ENCODE results near the gene SLC16A8.

The SLC16A8 gene

DNA sequence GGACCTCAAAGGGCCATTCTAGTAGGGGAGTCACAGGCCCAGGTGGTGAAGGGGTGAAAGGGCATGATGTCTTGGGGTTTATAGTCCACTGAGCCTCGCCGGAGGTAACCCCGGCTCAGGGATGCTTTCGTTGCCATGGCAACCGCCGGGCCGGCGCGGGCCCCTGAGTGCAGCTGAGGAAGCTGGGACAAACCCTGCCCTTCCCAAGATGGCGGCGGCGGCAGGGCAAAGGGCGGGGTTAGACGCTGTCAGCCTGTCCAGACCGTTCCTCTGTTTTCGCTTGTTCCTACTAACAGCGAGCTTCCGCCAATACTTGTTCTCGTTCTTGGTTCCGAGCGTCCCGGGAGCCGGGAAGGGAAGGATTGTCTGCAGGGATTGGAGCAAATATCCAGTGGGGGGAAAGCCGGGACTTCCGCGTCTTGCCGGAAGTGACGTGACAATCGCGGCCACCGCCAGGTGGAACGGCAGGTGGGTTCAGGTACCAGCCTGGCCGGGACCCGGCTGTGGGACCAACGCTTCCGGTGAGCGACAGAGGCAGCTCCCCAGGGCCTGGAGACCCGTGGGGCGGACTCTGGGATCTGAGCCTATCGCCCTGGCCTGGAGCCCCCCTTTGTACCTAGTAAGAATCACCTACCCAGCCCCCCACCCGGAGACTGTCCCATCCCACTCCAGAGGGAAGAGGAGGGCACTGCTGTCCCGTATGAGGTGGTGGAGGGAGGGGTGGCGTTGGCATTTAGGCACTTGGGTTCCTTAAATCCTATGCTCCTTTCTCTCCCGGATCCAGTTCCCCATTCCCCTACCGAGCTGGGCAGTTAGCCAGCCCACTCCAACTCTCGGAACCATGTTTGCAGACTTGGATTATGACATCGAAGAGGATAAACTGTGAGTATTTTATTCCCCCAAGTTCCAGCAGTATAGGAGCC lies 26.8 kb downstream of the SLC16A8 start, which contains the start of gene PICK1:
TSS of gene PICK1 (plus strand) at position 436 of the 923 bp plus-strand sequence. CDS start at position 842, 406 bp downstream.
- Mint-ChIP-seq H3K9me3 (no peaks in the 10 kb centered on the region), H3K27me3 (ENCODE audit: low read depth) (peaks cover 4% of the 10 kb centered on the region), H3K4me1 (ENCODE audit: low read depth) (peaks cover 15% of the 10 kb centered on the region), H3K36me3 (ENCODE audit: low read depth) (peaks cover 4% of the 10 kb centered on the region), H3K4me3 (peak within 1 kb of the TSS; percentile 93), H3K27ac (peak within 1 kb of the TSS; percentile 96)

DNA sequence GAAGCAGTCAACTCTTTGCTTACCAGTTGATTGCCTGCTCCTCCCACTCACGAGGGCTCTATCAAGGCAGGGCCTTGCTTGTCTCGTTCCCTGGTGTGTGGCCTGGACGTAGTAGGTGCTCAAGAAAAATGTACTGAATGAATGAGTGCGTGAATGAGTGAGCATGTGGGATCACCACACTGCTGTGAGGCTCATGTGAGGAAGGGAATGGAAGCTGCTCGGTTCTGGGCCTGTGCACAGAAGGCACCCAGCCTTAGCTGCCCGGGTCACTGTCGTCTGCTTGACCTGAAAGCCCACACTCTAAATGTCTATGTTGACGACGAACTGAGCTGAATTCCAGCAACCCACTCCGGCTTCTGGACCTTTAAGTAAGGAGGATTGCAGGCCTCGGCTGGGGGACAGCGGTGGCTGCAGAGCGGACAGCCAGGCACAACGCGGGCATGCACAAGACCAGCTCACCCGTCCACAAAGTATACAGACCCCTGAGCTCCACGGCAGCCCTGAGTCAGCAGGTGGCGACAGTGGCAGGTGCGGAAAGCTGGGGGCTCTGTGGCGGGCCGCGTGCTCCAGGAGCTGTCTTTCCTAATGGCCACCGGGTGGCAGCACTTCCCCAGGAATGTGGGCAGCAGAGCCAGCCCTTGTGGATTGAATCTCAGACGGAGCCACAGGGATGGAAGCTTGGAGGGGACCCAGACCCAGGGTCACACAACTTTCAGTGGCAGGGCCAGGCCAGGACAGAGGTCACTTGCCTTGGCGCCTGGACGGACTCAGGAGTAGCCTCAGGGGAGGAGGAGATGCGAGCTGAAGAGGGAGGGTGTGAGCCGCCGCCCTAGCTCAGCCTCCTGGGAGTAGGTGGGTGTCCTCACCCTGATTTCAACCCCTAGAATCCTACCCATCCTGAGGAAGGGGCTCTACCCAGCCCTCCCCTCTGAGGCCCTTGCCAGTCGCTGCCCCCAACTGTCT lies 31.8 kb downstream of the SLC16A8 start:
- H3K4me1 Mint-ChIP-seq (ENCODE audit: low read depth), result peaks cover 6% of the 10 kb centered on the region
- peaks cover 4% of the 10 kb centered on the region for H3K27me3 Mint-ChIP-seq (ENCODE audit: low read depth)
- peaks cover 1% of the 10 kb centered on the region for H3K36me3 Mint-ChIP-seq (ENCODE audit: low read depth)
- no peaks in the 10 kb centered on the region for H3K9me3 Mint-ChIP-seq
- no peak overlapping the region for H3K4me3 Mint-ChIP-seq
- H3K27ac Mint-ChIP-seq, result no peak overlapping the region

DNA sequence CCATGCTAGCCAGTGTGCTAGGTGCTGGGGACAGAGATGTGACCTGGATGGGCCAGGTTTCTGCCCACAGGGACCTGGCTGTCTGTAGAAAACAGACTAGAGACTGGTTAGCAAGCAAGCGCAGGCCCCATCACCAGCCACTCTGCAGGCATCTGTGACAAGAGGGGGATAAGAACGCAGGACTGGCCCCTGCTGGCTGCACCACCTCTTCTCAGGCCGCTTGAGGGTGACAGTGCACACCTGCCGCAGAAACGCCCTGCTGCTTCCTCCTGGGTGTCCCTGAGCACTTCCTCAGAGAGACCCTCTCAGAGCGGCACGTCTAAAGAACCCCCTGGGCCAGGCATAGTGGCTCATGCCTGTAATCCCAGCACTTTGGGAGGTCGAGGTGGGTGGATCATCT lies 32.7 kb downstream of the SLC16A8 start:
- H3K27ac Mint-ChIP-seq, result no peak overlapping the region
- no peak overlapping the region for H3K4me3 Mint-ChIP-seq
- H3K9me3 Mint-ChIP-seq, result no peaks in the 10 kb centered on the region
- peaks cover 4% of the 10 kb centered on the region for H3K27me3 Mint-ChIP-seq (ENCODE audit: low read depth)
- no peaks in the 10 kb centered on the region for H3K4me1 Mint-ChIP-seq (ENCODE audit: low read depth)
- no peaks in the 10 kb centered on the region for H3K36me3 Mint-ChIP-seq (ENCODE audit: low read depth)

DNA sequence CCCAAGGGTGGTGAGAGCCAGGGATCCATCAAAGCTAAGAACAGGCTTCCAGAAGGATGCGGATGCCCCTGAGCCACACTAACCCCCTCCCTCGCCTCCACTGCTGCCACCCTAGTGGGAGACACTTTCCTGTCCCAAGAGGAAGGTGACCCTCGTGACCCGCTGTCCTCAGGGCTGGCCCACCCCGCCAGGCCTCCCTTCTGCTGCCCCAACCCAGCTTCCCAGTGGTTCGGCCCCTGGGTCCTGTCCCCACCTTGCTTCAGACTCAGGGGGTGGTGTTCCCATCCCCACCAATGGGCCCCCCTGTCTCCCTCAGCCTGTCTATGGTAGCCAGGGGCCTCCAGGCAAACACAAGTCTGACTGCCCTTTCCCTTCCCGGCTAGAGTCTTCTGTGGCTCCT lies 33.3 kb downstream of the SLC16A8 start:
- H3K4me1 Mint-ChIP-seq (ENCODE audit: low read depth), result no peaks in the 10 kb centered on the region
- H3K9me3 Mint-ChIP-seq, result no peaks in the 10 kb centered on the region
- no peak overlapping the region for H3K4me3 Mint-ChIP-seq
- H3K27ac Mint-ChIP-seq, result no peak overlapping the region
- no peaks in the 10 kb centered on the region for H3K36me3 Mint-ChIP-seq (ENCODE audit: low read depth)
- H3K27me3 Mint-ChIP-seq (ENCODE audit: low read depth), result peaks cover 4% of the 10 kb centered on the region

DNA sequence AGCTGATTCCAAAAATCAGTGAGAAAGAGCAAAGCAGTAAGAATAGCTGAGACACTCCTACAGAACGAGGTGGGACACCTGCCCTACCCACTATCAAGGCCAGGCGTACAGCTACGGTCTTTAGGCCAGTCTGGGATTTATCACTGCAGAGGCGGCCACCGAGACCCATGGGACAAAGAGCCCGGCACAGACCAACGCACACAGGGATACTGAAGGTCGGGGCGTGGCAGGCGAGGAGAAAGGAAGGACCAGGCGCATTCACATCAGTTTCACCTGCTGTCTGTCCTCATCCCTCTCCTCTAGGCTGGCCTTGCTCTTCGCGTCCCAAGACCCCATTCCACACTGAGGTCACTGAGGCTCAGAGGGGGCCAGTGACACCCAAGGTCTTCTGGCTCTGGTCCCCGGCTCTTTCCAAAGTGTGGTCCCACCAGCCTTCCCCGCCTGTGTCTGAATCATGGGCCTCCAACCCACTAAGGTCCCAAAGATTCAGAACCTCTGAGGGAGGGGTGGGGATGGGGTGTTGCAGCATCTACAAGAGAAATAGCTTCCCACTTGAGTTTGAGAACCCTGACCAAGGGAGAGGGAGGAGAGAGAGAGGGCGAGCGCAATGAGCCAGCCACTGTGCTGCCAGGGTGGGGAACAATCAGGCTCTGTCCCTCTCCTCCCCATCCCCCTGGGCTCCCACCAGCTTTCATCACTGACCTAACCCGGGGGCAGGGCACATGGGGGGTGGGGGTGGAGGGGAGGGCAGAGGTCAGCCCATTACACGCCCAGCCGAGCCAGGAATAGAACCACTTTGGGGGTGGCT lies 34.0 kb downstream of the SLC16A8 start:
- peaks cover 2% of the 10 kb centered on the region for H3K27me3 Mint-ChIP-seq (ENCODE audit: low read depth)
- no peaks in the 10 kb centered on the region for H3K9me3 Mint-ChIP-seq
- no peaks in the 10 kb centered on the region for H3K4me1 Mint-ChIP-seq (ENCODE audit: low read depth)
- no peaks in the 10 kb centered on the region for H3K36me3 Mint-ChIP-seq (ENCODE audit: low read depth)
- H3K27ac Mint-ChIP-seq, result no peak overlapping the region
- no peak overlapping the region for H3K4me3 Mint-ChIP-seq

DNA sequence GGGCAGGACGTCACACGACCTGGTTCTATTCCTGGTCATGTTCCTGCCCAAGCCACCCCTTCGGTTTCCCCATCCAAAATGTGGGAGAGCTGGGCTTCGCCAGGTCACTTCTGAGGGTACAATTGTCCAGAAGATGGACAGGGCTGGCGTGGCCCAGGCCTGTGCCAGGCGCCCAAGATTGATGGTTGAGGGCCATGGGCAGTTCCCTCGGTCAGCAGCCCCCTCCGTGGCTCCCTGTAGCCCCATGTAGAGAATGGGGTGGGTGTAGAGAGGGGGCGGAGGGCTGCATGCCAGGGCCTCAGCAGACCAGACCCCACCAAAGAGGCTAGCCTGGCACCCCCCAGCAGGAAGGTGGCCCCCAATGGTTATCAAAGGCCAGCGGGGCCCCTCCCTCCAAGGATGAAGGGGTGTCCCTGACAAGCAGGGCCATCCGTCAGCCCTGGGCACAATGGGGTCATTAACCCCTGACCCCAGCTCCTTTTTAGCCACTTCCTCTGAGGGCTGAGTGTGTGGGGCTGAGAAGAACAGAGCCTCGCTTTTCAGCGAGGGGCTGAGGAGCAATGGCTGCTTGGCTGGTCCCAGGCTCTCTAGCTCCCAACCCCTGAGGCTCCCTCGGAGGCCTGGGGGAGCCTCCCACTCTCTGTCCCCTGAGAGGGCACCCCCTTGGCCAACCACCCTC lies 37.8 kb downstream of the SLC16A8 start:
- H3K9me3 Mint-ChIP-seq, result no peaks in the 10 kb centered on the region
- H3K4me3 Mint-ChIP-seq, result no peak overlapping the region
- H3K36me3 Mint-ChIP-seq (ENCODE audit: low read depth), result no peaks in the 10 kb centered on the region
- no peak overlapping the region for H3K27ac Mint-ChIP-seq
- no peaks in the 10 kb centered on the region for H3K4me1 Mint-ChIP-seq (ENCODE audit: low read depth)
- H3K27me3 Mint-ChIP-seq (ENCODE audit: low read depth), result peaks cover 4% of the 10 kb centered on the region

DNA sequence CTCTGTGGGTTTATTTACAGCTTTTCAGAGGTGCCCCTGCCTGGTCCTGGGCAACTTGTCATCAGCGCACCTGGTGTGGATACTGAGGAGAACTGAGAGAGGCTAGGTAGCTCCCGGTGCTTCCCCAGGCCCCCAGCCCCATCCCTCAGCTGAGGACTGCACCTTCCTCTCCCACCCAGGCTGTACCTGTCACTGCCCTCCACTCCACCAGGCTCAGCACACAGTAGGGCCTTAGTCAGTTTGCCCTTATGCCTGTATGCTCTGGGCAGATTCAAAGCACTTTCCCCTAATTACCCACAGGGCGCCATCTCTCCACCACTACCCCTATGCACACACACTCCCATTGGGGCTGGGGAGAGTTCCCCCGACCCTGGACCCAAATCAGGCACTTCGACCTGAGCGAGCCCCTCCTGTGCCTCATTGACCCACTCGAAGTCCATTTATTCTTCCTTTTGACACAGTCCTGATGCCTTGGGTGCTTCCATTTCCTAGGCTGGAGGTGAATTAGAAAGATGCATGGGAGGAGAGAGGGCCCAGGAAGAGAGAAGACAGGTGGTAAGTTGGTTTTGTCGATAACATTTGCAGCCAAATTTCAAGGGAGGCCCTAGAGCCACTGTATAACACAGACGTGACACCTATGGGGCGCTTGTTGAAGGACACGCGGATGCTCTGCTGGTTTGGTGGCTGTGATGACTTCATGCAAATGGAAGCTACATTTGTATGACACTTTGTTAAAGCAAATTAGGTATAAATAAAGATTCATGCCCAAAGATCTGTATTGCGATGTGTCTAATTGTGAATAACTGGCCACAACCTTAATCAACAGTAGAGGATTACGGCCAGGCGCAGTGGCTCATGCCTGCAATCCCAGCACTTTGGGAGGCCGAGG lies 40.6 kb downstream of the SLC16A8 start:
- H3K36me3 Mint-ChIP-seq (ENCODE audit: low read depth), result no peaks in the 10 kb centered on the region
- no peaks in the 10 kb centered on the region for H3K4me1 Mint-ChIP-seq (ENCODE audit: low read depth)
- no peaks in the 10 kb centered on the region for H3K9me3 Mint-ChIP-seq
- H3K27me3 Mint-ChIP-seq (ENCODE audit: low read depth), result peaks cover 4% of the 10 kb centered on the region
- H3K27ac Mint-ChIP-seq, result no peak overlapping the region
- H3K4me3 Mint-ChIP-seq, result no peak overlapping the region

DNA sequence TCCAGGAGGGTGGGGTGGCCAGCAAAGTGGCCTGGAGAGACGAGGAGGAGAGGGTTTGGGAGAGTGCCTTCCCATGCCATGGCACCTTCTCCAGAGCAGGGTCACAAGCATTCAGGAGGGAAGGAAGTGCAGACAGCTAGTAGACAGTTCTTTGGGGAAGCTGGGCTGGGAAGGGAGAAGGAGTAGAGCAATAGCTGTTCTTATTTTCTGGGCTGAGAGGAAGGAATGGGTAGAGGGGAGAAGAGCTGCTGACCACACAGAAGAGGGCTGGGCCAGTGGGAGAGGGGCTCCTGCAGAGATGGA lies 41.5 kb downstream of the SLC16A8 start:
- Mint-ChIP-seq H3K36me3 (ENCODE audit: low read depth) (no peaks in the 10 kb centered on the region), H3K4me3 (no peak overlapping the region), H3K27ac (no peak overlapping the region), H3K9me3 (no peaks in the 10 kb centered on the region), H3K4me1 (ENCODE audit: low read depth) (no peaks in the 10 kb centered on the region), H3K27me3 (ENCODE audit: low read depth) (peaks cover 4% of the 10 kb centered on the region)

DNA sequence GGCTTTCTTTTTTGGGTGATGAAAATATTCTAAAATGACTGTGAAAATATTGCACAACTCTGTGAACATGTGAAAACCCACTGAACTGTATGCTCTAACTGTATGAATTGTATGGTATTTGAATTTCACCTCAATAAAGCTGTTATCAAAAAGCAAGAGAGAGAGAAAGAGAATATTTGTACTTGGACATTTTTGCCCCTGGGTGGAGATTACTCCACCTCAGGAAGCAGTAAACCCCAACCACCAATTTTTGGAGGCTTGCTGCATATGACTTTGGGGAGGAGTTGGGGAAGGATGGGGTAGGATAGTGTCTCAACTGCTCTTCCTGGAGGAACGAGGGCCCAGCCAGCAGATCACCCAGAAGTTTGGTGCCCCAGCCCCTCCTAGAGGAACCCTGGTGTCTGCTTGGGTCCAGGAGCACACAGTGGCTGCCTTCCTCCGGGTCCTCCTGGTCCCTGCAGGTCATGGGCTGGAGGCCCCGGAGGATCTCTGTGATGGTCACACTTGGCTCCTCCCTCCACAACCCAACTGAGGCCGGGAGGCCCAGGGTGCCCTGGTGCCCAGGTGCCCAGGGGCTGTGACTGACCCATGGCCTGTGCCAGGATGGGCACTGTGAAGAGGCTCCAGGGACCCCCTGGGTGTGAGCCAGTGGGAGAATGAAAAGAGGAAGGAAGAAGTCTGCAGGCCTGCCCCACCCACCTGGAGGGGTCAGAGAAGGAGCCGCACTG lies 42.1 kb downstream of the SLC16A8 start:
- Mint-ChIP-seq H3K27me3 (ENCODE audit: low read depth) (peaks cover 4% of the 10 kb centered on the region), H3K9me3 (no peaks in the 10 kb centered on the region), H3K4me3 (no peak overlapping the region), H3K36me3 (ENCODE audit: low read depth) (no peaks in the 10 kb centered on the region), H3K27ac (no peak overlapping the region), H3K4me1 (ENCODE audit: low read depth) (no peaks in the 10 kb centered on the region)

DNA sequence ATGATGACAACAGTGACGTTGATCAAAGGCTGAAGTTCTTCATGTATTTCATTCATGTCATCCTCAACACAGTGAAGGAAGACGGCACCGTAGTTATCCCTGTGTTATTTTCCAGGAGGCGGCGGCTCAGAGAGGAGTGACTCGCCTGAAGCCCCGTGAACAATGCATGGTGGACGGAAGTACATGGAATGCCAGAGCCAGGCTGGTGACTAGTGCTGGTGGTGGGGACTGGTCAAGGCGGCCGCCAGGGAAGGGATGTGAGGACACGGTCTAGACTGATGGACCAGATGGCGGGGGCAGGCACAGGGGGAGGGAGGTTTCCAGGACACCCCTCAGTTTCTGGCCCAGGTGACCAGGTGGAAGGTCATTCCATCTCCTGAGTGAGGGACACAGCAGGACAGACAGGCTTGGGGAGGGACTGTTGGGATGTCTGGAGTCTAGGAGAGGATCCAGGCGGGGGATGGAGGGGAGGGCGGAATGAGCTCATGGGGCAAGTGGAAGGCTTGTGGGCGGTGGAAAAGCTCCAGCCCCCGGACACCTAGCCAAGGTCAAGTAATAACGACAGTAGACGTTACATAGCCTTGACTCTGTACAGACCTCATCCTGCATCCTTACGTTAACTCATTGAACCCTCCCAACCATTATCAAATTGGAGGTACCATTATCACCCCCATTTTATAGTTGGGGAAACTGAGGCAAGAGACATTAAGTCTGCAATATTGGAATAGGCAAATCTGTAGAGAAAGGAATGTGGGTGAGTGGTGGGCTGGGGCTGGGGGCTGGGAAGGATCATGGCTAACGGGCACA lies 42.8 kb downstream of the SLC16A8 start:
- Mint-ChIP-seq H3K27ac (no peak overlapping the region), H3K36me3 (ENCODE audit: low read depth) (no peaks in the 10 kb centered on the region), H3K4me3 (no peak overlapping the region)

DNA sequence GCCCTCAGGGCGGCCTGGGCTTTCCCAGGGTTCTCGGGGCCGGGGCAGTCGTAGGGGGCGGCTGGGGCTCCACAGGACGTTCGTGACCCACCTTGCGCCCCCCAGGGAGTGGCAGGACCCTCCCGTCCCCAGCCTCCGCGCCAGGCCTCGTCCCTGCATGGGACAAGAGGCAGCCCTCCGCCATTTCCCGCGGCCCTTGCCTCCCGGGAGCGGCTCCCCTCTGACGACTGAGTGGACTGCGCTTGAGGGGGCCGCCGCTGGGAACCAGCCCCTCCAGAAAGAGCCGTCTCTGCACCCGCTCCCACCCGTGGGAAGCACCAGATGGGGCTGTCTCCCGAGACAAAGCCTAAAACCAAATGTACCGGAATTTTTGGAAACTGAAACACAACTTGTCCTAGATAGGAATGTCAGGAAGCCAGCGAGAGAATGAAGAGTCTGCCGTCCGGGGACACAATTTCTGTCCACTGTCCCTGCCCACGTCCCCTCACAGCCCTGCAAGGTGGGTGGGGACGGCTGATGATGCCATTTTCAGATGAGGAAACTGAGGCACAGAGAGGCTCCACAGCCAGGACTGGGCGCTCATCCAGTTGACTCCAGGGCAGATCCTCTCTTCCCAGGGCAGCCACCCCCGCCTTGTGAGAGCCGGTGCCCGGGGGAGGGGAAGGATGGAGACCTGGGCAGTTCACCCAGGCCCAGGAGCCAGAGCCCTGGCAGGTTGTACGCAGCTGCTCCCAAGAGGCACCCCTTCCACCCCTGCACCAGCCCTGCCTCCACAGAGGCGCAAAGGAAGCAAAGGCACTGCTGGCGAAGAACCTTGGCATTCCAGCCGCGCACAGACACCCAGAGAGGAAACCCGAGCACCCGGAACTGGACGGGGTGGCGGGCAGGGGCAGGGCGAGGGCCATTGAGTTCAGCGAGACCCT lies 44.8 kb downstream of the SLC16A8 start:
- no peak overlapping the region for H3K27ac Mint-ChIP-seq
- H3K4me3 Mint-ChIP-seq, result no peak overlapping the region
- no peaks in the 10 kb centered on the region for H3K36me3 Mint-ChIP-seq (ENCODE audit: low read depth)
- peaks cover 4% of the 10 kb centered on the region for H3K27me3 Mint-ChIP-seq (ENCODE audit: low read depth)
- no peaks in the 10 kb centered on the region for H3K9me3 Mint-ChIP-seq
- H3K4me1 Mint-ChIP-seq (ENCODE audit: low read depth), result no peaks in the 10 kb centered on the region

More for the DNA sequence above, 42.8 kb downstream of the SLC16A8 start:
- no peaks in the 10 kb centered on the region for H3K4me1 Mint-ChIP-seq (ENCODE audit: low read depth)
- H3K27me3 Mint-ChIP-seq (ENCODE audit: low read depth), result peaks cover 4% of the 10 kb centered on the region
- H3K9me3 Mint-ChIP-seq, result no peaks in the 10 kb centered on the region
